GM12872 (cell line): ENCODE measurements around the gene CLEC16A.

Experiments used
- CTCF ChIP-seq: IDR thresholded peaks from 3 replicates; pipeline ENCODE4 v1.5.1; 2011; ENCODE audit warnings: low read depth, mild to moderate bottlenecking, low read length, moderate library complexity; ENCODE audit not compliant: insufficient read depth

The CLEC16A gene

GRCh38 chr16:10934325-10935107 lies 9.8 kb upstream of the CLEC16A start:
- TF ChIP-seq CTCF = no peak

DNA sequence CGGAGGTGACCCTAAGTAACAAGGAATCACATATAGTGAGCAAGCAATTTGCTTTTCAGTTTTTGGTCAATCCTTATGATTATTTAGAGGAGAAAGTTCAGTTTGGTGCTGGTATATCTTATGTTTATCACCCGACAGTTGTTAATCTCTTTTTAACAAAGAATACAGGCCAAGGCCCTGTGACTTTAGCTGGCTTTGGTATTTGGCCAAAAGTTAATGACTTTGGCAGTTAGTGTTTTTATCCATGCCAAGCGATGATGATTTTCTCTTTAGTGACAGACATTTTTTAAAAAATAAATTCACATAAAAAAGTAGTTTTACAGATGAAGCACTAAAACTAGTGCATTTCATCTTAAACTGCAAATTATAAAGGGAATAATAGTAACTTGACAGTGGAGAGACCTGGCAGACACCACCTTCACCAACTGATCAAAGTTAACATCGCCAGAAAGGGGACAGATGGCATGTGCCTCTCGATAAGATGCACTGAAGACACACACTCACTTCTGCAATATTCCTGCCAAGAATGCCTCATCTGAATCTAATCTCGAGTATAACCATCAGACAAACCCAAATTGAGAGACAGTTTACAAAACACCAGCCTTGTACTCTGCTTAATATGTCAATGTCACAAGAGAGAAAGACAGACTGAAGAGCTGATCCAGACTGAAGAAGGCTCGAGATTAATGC lies 9.0 kb upstream of the CLEC16A start:
- no peak for TF ChIP-seq CTCF

DNA sequence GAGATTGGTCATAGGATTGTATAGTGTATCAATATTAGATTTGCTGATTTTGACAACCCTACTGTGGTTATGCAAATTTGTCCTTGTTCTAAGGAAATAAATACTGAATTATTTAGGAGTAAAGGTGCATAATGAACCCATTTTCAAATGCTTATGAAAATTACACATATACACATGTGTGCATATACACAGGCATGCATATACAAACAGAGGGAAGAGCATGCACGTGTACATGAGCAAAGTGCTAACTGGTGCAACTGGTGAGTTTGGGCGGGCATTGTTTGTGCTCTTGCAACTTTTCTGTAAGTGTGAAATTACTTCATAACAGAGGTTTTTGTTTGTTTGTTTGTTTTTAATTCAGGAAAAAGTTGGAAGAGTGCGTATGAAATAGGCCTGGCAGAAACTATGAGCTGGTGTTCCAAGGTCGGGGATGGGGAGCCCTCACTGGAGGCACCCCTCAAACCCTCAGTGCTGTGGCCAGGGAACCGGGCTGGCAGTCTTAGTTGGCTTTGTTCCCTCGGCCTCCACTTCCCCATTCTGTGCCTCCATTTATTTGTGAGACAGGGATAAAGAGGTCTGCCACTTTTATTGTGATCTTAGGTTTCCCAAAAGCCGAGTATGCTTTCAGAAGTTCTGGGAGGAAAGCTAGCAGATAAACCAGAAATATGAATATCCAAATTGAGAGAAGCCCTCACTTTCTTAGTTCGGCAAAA lies 7.9 kb upstream of the CLEC16A start:
- no peak for TF ChIP-seq CTCF

DNA sequence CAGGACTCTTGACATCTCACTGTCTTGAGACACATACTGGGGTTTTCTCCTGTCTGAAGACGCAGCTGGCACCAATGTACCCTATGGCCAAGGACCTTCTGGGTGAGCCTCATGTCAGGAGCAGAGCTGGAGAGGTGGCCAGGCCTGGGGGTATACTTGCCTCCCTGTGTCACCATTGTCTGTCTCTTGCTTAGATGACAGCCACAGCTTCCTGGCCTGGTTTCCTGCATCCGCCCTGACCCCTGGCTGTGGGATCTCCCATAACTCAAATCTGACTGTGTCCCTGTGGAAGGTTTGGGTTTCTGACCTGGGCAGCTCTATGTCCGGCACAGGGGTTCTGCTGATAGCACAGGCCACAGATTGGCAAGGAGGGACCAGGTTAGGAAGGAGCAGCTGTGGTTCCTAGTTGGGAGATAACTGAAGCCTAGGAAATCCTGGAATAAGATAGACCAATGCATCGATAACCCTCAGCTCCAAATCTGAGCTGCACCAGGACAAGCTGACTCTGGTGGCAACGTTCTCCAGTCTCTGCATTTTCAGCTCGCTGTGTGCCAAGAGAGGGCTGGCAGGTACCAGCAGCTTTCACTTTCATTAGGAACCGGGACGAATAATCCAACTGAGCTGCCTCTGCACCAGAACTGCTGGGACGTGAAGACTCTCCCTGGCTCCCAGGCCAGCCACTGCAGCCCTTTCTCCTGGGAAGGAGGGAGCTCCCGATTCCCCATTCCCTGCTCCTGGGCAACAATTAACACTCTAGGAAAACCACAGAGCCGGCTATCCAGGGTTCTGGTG lies 7.1 kb upstream of the CLEC16A start:
- no peak for TF ChIP-seq CTCF

GRCh38 chr16:10938321-10938720 lies 6.0 kb upstream of the CLEC16A start:
- no peak for TF ChIP-seq CTCF

- TF ChIP-seq CTCF = no peak
These were observed 5.3 kb upstream of the CLEC16A start for GRCh38 chr16:10938796-10939648.
